Trophoblast cell (in vitro differentiated cells and primary cell): ENCODE measurements around the gene FRMD4A.

ENCODE experiments used
- DNase-seq, 2 donors: peaks; one replicate each; pipeline ENCODE4 v3.0.0-alpha.2; 2016
- H2AFZ ChIP-seq: 2 replicates; pipeline ENCODE4 v1.6.1; 2013; ENCODE audit warnings: low read length, moderate library complexity, mild to moderate bottlenecking; ENCODE audit not compliant: insufficient read depth, poor library complexity
- H2AK5ac ChIP-seq: 2 replicates; pipeline ENCODE4 v1.6.1; 2013; ENCODE audit warnings: mild to moderate bottlenecking, low read length
- H2BK120ac ChIP-seq: 2 replicates; pipeline ENCODE4 v1.6.1; 2013; ENCODE audit warnings: low read length, mild to moderate bottlenecking, moderate library complexity; ENCODE audit not compliant: insufficient read depth, poor library complexity
- H2BK12ac ChIP-seq: 2 replicates; pipeline ENCODE4 v1.6.1; 2013; ENCODE audit warnings: mild to moderate bottlenecking, low read length, moderate library complexity
- H2BK5ac ChIP-seq: 2 replicates; pipeline ENCODE4 v1.6.1; 2013; ENCODE audit warnings: low read length, low read depth, moderate library complexity, mild to moderate bottlenecking; ENCODE audit not compliant: poor library complexity
- H3K14ac ChIP-seq: 2 replicates; pipeline ENCODE4 v1.6.1; 2013; ENCODE audit warnings: mild to moderate bottlenecking, low read length
- H3K18ac ChIP-seq: 2 replicates; pipeline ENCODE4 v1.6.1; 2013; ENCODE audit warnings: mild to moderate bottlenecking, low read length
- H3K23ac ChIP-seq: 2 replicates; pipeline ENCODE4 v1.6.1; 2013; ENCODE audit warnings: low read length
- H3K27ac ChIP-seq: 2 replicates; pipeline ENCODE4 v1.5.1; 2013; ENCODE audit warnings: low read depth, mild to moderate bottlenecking, inconsistent platforms, low read length, moderate library complexity
- H3K27me3 ChIP-seq: 2 replicates; pipeline ENCODE4 v1.6.1; 2013; ENCODE audit warnings: inconsistent platforms, mild to moderate bottlenecking, low read length, moderate library complexity; ENCODE audit not compliant: insufficient read depth
- H3K36me3 ChIP-seq, 2 experiments: 1 replicate in 1 of 2; 2 replicates in 1 of 2; pipeline ENCODE4 v1.6.1; 2013; ENCODE audit warnings: low read length in 2 of 2, mild to moderate bottlenecking in 2 of 2, moderate library complexity in 1 of 2; ENCODE audit not compliant: insufficient read depth in 2 of 2, control insufficient read depth in 1 of 2
- H3K4ac ChIP-seq: 2 replicates; pipeline ENCODE4 v1.6.1; 2013; ENCODE audit warnings: low read depth, mild to moderate bottlenecking, low read length, moderate library complexity
- H3K4me1 ChIP-seq, 2 experiments: 1 replicate in 1 of 2; 2 replicates in 1 of 2; pipeline ENCODE4 v1.6.1; 2013; ENCODE audit warnings: low read length in 2 of 2, mild to moderate bottlenecking in 2 of 2, moderate library complexity in 1 of 2; ENCODE audit not compliant: insufficient read depth in 2 of 2, control insufficient read depth in 1 of 2
- H3K4me2 ChIP-seq: 2 replicates; pipeline ENCODE4 v1.6.1; 2013; ENCODE audit warnings: inconsistent platforms, mild to moderate bottlenecking, low read length, moderate library complexity
- H3K4me3 ChIP-seq: 2 replicates; pipeline ENCODE4 v1.5.1; 2013; ENCODE audit warnings: mild to moderate bottlenecking, low read depth, low read length, inconsistent platforms
- H3K79me1 ChIP-seq: one replicate; pipeline ENCODE4 v1.6.1; 2013; ENCODE audit warnings: low read length
- H3K79me2 ChIP-seq: 2 replicates; pipeline ENCODE4 v1.6.1; 2013; ENCODE audit warnings: low read length, mild to moderate bottlenecking; ENCODE audit not compliant: control insufficient read depth, insufficient read depth, poor library complexity
- H3K9ac ChIP-seq: 2 replicates; pipeline ENCODE4 v1.6.1; 2013; ENCODE audit warnings: mild to moderate bottlenecking, low read length
- H3K9me3 ChIP-seq: 2 replicates; pipeline ENCODE4 v1.6.1; 2013; ENCODE audit warnings: low read depth, mild to moderate bottlenecking, control low read depth, inconsistent platforms, low read length; ENCODE audit not compliant: insufficient read depth
- H4K12ac ChIP-seq: 2 replicates; pipeline ENCODE4 v1.6.1; 2013; ENCODE audit warnings: low read depth, mild to moderate bottlenecking, low read length, moderate library complexity
- H4K8ac ChIP-seq: 2 replicates; pipeline ENCODE4 v1.6.1; 2013; ENCODE audit warnings: low read depth, mild to moderate bottlenecking, low read length, moderate library complexity
- H4K91ac ChIP-seq: one replicate; pipeline ENCODE4 v1.6.1; 2013; ENCODE audit warnings: low read depth, mild to moderate bottlenecking, low read length, moderate library complexity
- WGBS: extraction: QIAGEN DNeasy Blood & Tissue Kit; methylation state at CpG from one replicate; pipeline ENCODE4 v1.1.7; 2013; ENCODE audit warnings: missing lambda C conversion rate; ENCODE audit not compliant: insufficient read length, insufficient coverage; ENCODE audit errors: extremely low coverage; 5-methylcytosine and 5-hydroxymethylcytosine counted together

FRMD4A gene

GRCh38 chr10:13809427-13809826 is 521.3 kb downstream of the FRMD4A start:
- Histone ChIP-seq H3K4ac (no peak overlapping the region), H2BK12ac (no peak overlapping the region), H3K4me1 (peaks cover 4 to 5% of the 10 kb centered on the region in 2 experiments), H3K27ac (no peak overlapping the region), H3K4me2 (no peak overlapping the region), H2AK5ac (no peak overlapping the region), H4K91ac (no peak overlapping the region), H4K12ac (no peak overlapping the region), H2BK5ac (no peak overlapping the region), H3K79me1 (no peaks in the 10 kb centered on the region), H2BK120ac (no peak overlapping the region), H3K23ac (no peak overlapping the region), H3K9me3 (no peaks in the 10 kb centered on the region), H3K27me3 (no peaks in the 10 kb centered on the region), H3K79me2 (no peaks in the 10 kb centered on the region), H3K4me3 (no peak overlapping the region), H4K8ac (no peak overlapping the region), H3K9ac (no peak overlapping the region), H3K18ac (no peak overlapping the region), H3K14ac (no peak overlapping the region), H2AFZ (no peak overlapping the region), H3K36me3 (no peaks in the 10 kb centered on the region)
- no CpG with 5 or more reads among the region's 6 CpGs for WGBS
- DNase-seq: no peak

DNA sequence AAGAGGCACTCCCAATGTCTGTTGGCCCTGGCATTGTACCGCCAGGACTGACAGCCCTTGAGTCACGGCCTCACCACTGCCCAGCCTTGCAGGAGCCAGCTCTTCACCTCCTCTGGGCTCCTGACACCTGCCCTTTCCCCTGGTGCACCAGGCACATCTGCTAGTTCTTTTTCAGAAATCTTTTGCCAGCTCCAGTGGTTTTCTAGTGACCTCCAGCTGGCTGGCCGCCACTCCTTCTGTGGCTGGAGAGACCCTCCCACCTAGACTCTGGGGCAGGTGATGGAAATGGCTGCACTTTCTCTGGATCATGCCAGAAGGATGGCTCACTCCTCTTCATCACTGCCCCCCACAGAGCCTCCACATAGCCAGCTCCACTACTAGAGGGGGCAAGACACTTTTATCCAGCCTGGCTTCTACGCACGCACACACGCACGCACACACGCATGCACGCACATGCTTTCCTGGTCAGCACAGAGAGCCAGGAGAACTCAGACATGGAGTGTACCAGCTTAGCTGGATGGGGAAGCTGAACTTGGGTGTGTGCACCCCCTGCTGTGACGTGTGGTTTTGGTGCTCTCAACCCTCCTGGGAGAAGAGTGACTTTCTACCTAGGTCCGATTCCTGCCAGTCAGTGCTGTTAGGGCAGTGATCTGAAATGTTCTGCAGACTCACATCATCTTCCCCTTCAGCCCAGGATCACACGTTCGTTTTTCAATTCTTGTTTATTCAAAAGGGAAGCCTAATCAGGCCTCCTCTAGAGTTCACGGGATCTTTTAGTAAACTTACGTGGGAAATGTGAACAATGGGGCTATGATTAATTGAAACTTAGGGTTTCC is 522.0 kb downstream of the FRMD4A start:
- Histone ChIP-seq H3K23ac (no peak overlapping the region), H4K8ac (no peak overlapping the region), H3K27ac (no peak overlapping the region), H3K4ac (no peak overlapping the region), H2AK5ac (no peak overlapping the region), H2AFZ (no peak overlapping the region), H3K79me1 (no peaks in the 10 kb centered on the region), H3K18ac (no peak overlapping the region), H2BK12ac (no peak overlapping the region), H3K9ac (no peak overlapping the region), H2BK5ac (no peak overlapping the region), H3K9me3 (no peaks in the 10 kb centered on the region), H3K4me3 (no peak overlapping the region), H4K91ac (no peak overlapping the region), H4K12ac (no peak overlapping the region), H3K14ac (no peak overlapping the region), H2BK120ac (no peak overlapping the region), H3K36me3 (no peaks in the 10 kb centered on the region), H3K27me3 (no peaks in the 10 kb centered on the region), H3K79me2 (no peaks in the 10 kb centered on the region), H3K4me2 (no peak overlapping the region), H3K4me1 (peaks cover 4 to 5% of the 10 kb centered on the region in 2 experiments)
- no peak for DNase-seq
- WGBS: no CpG with 5 or more reads among the region's 15 CpGs

DNA sequence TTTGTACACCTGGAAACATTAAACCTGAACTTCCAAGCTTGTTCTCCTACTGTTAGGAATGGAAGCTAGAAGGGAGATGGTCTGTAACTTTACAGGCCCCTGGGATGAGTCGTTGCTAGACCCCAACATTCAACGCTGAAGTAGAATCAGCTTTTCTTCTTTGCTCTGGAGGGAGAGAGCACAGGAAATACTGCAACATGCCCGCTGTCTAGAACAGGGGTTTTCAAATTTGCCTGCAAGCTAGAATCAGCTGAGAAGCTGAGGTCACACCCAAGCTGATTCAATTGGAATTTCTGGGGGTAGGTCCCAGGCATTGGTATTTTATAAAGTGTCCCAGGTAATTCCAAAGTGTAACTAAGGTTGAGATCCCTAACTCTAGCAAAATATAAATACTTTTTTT is 524.3 kb downstream of the FRMD4A start:
- H3K36me3 ChIP-seq: no peaks in the 10 kb centered on the region
- H2BK120ac ChIP-seq: no peak overlapping the region
- no peak overlapping the region for H4K8ac ChIP-seq
- no peak overlapping the region for H3K23ac ChIP-seq
- no peak overlapping the region for H2BK5ac ChIP-seq
- H3K79me2 ChIP-seq: no peaks in the 10 kb centered on the region
- no peak overlapping the region for H4K12ac ChIP-seq
- no peak overlapping the region for H3K4ac ChIP-seq
- H3K4me3 ChIP-seq: no peak overlapping the region
- H3K14ac ChIP-seq: no peak overlapping the region
- H3K18ac ChIP-seq: no peak overlapping the region
- no peak overlapping the region for H2BK12ac ChIP-seq
- DNase-seq: no peak
- no peak overlapping the region for H3K9ac ChIP-seq
- no peaks in the 10 kb centered on the region for H3K79me1 ChIP-seq
- H3K4me2 ChIP-seq: no peak overlapping the region
- H3K27ac ChIP-seq: no peak overlapping the region
- H2AK5ac ChIP-seq: no peak overlapping the region
- no CpG with 5 or more reads among the region's 3 CpGs for WGBS
- peaks cover 4 to 5% of the 10 kb centered on the region in 2 experiments for H3K4me1 ChIP-seq
- H4K91ac ChIP-seq: no peak overlapping the region
- H3K9me3 ChIP-seq: no peaks in the 10 kb centered on the region
- H3K27me3 ChIP-seq: no peaks in the 10 kb centered on the region
- H2AFZ ChIP-seq: no peak overlapping the region

DNA sequence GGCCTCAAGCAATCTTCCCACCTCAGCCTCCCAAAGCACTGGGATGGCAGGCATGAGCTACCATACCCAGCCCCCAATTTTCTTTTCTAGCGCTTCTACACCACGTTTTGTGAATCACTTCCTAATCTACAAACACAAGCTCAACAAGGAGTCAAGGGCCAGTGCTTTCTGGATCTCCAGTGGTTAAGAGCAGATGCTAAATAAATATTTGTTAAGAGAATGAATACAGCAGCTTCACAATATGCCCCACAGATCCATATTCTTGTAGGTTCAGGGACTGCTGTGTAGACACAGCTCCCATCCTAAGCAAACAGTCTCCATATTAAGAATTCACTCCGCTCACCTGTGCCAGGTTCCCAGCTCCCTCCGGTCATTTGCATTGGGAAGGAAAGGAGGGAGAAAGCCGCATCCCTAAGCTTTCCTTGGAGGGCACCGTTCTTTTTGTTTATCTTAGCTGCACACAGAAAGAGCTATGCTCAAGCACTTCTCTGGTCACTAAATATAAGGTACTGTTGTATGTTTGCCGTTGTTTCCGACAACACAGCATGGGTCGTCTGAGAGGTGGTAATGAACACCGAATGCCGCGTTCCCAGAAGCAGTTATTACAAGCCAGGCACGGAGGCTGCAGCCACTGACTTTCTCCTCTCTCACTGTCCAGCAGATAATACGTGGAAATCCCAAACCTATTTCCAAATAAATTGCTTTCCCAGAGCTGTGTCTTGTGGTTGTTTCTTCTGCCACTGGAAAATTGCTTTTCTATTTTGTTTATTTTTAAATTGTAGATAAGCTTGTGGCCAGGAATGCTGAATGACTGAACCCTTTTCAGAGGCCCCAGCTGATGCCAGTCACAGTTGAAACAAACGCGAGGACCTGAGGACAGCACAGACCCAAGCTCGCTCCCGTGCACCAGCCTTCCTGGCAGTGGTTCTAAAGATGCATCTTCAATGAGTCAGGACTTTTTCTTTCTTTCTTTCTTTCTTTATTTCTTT is 526.9 kb downstream of the FRMD4A start:
- no peak overlapping the region for H3K4me3 ChIP-seq
- no peak overlapping the region for H2AK5ac ChIP-seq
- no CpG with 5 or more reads among the region's 18 CpGs for WGBS
- H3K9ac ChIP-seq: no peak overlapping the region
- no peak overlapping the region for H4K91ac ChIP-seq
- H3K4ac ChIP-seq: no peak overlapping the region
- no peaks in the 10 kb centered on the region for H3K36me3 ChIP-seq
- no peak overlapping the region for H4K8ac ChIP-seq
- H3K79me2 ChIP-seq: no peaks in the 10 kb centered on the region
- no peak overlapping the region for H3K18ac ChIP-seq
- no peak overlapping the region for H3K27ac ChIP-seq
- H3K23ac ChIP-seq: no peak overlapping the region
- H2BK120ac ChIP-seq: no peak overlapping the region
- H3K4me1 ChIP-seq: no peaks in the 10 kb centered on the region
- no peak for DNase-seq
- H3K14ac ChIP-seq: no peak overlapping the region
- no peaks in the 10 kb centered on the region for H3K79me1 ChIP-seq
- no peaks in the 10 kb centered on the region for H3K27me3 ChIP-seq
- H3K4me2 ChIP-seq: no peak overlapping the region
- H2BK12ac ChIP-seq: no peak overlapping the region
- H4K12ac ChIP-seq: no peak overlapping the region
- no peak overlapping the region for H2BK5ac ChIP-seq
- H3K9me3 ChIP-seq: no peaks in the 10 kb centered on the region
- H2AFZ ChIP-seq: no peak overlapping the region
